ENCODE data around the gene GLT6D1.
"Not testable (repeated sequence)": the region's sequence is repeated elsewhere in the genome, so short reads cannot be mapped to it uniquely, and the experiment has no call there.

The GLT6D1 gene

GRCh38 chr9:135639196-135639595 lies at the start of gene GLT6D1:
Gene GLT6D1, minus strand, starts transcription at chr9:135639540. Its CDS starts 353 bp downstream, at chr9:135639187.
- DNase-seq: no peak

GRCh38 chr9:135689011-135689410 lies 49.7 kb upstream of the GLT6D1 start:
- DNase-seq: no peak

GRCh38 chr9:135687216-135687615 lies 47.9 kb upstream of the GLT6D1 start:
- no peak for DNase-seq

GRCh38 chr9:135684691-135685090 lies 45.4 kb upstream of the GLT6D1 start:
- no peak for DNase-seq

- no peak for DNase-seq
Observed at GRCh38 chr9:135683401-135684034, 44.2 kb upstream of the GLT6D1 start.

GRCh38 chr9:135681161-135681560 lies 41.8 kb upstream of the GLT6D1 start:
- DNase-seq: no peak

- no peak for DNase-seq
Observed at GRCh38 chr9:135680056-135680455, 40.7 kb upstream of the GLT6D1 start.

GRCh38 chr9:135678236-135679017 lies 39.1 kb upstream of the GLT6D1 start:
- no peak for DNase-seq

- DNase-seq: no peak
Observed at GRCh38 chr9:135677641-135678168, 38.4 kb upstream of the GLT6D1 start.

GRCh38 chr9:135676891-135677290 lies 37.6 kb upstream of the GLT6D1 start:
- DNase-seq: no peak

- no peak for DNase-seq
Observed at GRCh38 chr9:135674977-135675376, 35.6 kb upstream of the GLT6D1 start.

- no peak for DNase-seq
Observed at GRCh38 chr9:135673941-135674340, 34.6 kb upstream of the GLT6D1 start.

- not testable (repeated sequence) for DNase-seq
Observed at GRCh38 chr9:135672786-135673185, 33.4 kb upstream of the GLT6D1 start.

GRCh38 chr9:135671591-135672041 lies 32.3 kb upstream of the GLT6D1 start:
- no peak for DNase-seq

GRCh38 chr9:135670721-135671590 lies 31.6 kb upstream of the GLT6D1 start:
- no peak for DNase-seq

- DNase-seq: no peak
Observed at GRCh38 chr9:135669616-135670285, 30.4 kb upstream of the GLT6D1 start.

- DNase-seq: not testable (repeated sequence)
Observed at GRCh38 chr9:135669018-135669417, 29.7 kb upstream of the GLT6D1 start.

- DNase-seq: no peak
Observed at GRCh38 chr9:135667463-135668001, 28.2 kb upstream of the GLT6D1 start.

GRCh38 chr9:135666534-135667462 lies 27.5 kb upstream of the GLT6D1 start:
- no peak for DNase-seq

GRCh38 chr9:135665795-135666189 lies 26.5 kb upstream of the GLT6D1 start:
- no peak for DNase-seq
